ENCODE measurements around the gene HOXD1.

DNA sequence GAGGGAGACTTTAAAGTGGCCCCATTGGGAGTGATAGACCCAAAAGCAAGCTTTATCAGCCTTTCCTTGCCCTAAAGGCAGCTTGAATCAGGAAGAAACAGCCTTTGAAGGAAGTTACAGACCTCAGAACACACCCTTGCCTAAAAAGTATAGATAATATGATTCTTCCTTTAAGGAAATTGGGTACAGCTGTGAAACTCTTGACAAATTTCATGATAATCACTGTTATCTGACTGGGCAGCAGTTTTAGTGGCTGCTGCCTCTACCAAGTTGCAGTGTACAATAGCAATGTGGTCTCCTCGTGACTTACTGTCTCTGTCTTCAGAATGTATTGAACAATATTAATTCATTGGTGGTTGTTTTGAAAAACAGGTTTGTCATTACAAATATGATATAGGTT is 16.7 kb downstream of the HOXD1 start:
- no peak for TF ChIP-seq FOSL2 (IDR thresholded peaks at IDR 0.05; ENCODE audit: borderline replicate concordance, low read depth)
- TF ChIP-seq NFIC (IDR thresholded peaks at IDR 0.05; ENCODE audit: borderline replicate concordance): no peak
- no peak for TF ChIP-seq PBX3 (IDR thresholded peaks at IDR 0.05)
- no peak for TF ChIP-seq CTCF (IDR thresholded peaks at IDR 0.05)

Data from SK-N-SH (cell line).